Mucosa of rectum (tissue), 2 donors: ENCODE measurements around the gene SNX9.
"Not testable (repeated sequence)": the region's sequence is repeated elsewhere in the genome, so short reads cannot be mapped to it uniquely, and the experiment has no call there.

ENCODE experiments used
- H3K27ac ChIP-seq, 2 donors: one replicate each; pipeline ENCODE4 v1.7.0; 2013; ENCODE audit warnings: inconsistent platforms in 2 of 2, low read depth in 2 of 2, low read length in 2 of 2
- H3K27me3 ChIP-seq, 2 donors: one replicate each; pipeline ENCODE4 v1.7.0; 2013; ENCODE audit warnings: low read length in 2 of 2; ENCODE audit not compliant: control insufficient read depth in 2 of 2, insufficient read depth in 2 of 2
- H3K36me3 ChIP-seq, 2 donors: one replicate each; pipeline ENCODE4 v1.7.0; 2013; ENCODE audit warnings: low read length in 2 of 2; ENCODE audit not compliant: control insufficient read depth in 2 of 2, insufficient read depth in 2 of 2
- H3K4me1 ChIP-seq, 2 donors: one replicate each; pipeline ENCODE4 v1.7.0; 2013; ENCODE audit warnings: low read length in 2 of 2, mild to moderate bottlenecking in 1 of 2; ENCODE audit not compliant: control insufficient read depth in 2 of 2, insufficient read depth in 2 of 2
- H3K4me3 ChIP-seq, 2 donors: one replicate each; pipeline ENCODE4 v1.7.0; 2013; ENCODE audit warnings: low read length in 2 of 2
- H3K9ac ChIP-seq, 2 donors: one replicate each; pipeline ENCODE4 v1.7.0; 2013; ENCODE audit warnings: low read length in 2 of 2, low read depth in 1 of 2, mild to moderate bottlenecking in 1 of 2
- H3K9me3 ChIP-seq, 2 donors: one replicate each; pipeline ENCODE4 v1.7.0; 2013; ENCODE audit warnings: low read length in 2 of 2; ENCODE audit not compliant: control insufficient read depth in 2 of 2
- donor health status: healthy.
- donor health status: Normal muscosa, but diverticular disease.

SNX9 gene

DNA sequence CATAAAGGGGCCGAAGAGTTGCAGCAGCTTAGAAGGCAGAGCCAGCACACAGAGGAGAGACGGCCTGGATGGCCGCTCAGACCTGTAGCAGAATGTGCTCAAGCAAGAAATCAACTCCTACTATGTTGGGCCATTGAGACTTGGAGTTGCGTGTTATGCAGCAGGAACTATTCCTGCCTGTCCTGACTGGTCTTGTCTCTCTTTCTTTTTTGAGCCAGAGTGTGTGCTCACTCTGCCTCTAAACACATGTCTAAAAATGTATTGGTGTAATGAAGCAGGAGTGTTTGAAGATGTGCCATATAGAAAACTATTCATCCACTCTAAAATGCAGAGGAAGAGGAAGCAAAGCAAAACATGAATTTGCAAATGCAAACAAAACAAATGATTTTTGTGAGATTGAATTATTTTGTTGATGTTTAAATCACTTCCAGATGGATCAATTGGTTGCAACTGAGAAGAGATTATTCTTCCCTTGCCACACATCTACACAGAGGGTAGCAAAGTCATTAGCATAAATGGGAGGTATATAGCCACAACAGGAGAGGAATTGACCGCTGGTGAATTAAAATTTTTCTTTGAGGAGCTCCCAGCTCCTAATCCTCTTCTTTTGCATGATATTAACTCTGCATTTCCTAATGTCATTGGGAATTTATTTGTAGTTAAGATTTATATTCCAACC lies 138.2 kb downstream of the SNX9 start:
- Histone ChIP-seq H3K36me3 (no peaks in the 10 kb centered on the region), H3K4me3 (no peak overlapping the region), H3K4me1 (peaks cover 3 to 19% of the 10 kb centered on the region in 2 donors), H3K27me3 (no peaks in the 10 kb centered on the region), H3K9ac (no peak overlapping the region), H3K27ac (no peak overlapping the region), H3K9me3 (peaks cover 1 to 3% of the 10 kb centered on the region in 2 donors)

DNA sequence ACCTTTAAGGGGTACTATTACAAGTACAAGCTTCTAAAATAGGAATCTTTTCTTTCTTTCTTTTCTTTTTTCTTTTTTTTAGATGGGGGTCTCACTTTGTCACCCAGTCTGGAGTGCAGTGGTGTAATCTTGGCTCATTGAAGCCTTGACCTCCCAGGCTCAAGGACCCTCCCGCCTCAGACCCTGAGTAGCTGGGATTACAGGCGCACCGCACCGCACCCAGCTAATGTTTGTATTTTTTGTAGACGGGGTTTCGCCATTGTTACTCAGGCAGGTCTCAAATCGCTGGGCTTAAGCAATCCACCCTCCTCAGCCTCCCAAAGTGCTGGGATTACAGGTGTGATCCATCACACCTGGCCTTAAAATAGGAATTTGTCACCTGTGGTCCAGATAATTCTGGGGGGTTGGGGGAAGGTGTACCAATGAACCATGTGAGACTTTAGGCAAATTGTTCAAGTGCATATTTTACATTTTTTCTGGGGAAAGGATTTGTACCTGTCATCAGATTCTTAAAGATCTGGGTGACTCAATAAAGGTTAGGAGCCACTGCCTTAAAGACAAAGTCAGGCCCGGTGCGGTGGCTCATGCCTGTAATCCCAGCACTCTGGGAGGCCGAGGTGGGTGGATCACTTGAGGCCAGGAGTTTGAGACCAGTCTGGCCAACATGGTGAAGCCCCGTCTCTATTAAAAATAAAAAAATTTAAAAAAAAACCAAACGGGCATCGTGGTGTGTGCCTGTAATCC lies 139.0 kb downstream of the SNX9 start:
- Histone ChIP-seq H3K36me3 (no peaks in the 10 kb centered on the region), H3K27ac (no peak overlapping the region), H3K9ac (no peak overlapping the region), H3K9me3 (peaks cover 1 to 3% of the 10 kb centered on the region in 2 donors), H3K27me3 (no peaks in the 10 kb centered on the region), H3K4me1 (peaks cover 9 to 19% of the 10 kb centered on the region in 2 donors), H3K4me3 (no peak overlapping the region)

DNA sequence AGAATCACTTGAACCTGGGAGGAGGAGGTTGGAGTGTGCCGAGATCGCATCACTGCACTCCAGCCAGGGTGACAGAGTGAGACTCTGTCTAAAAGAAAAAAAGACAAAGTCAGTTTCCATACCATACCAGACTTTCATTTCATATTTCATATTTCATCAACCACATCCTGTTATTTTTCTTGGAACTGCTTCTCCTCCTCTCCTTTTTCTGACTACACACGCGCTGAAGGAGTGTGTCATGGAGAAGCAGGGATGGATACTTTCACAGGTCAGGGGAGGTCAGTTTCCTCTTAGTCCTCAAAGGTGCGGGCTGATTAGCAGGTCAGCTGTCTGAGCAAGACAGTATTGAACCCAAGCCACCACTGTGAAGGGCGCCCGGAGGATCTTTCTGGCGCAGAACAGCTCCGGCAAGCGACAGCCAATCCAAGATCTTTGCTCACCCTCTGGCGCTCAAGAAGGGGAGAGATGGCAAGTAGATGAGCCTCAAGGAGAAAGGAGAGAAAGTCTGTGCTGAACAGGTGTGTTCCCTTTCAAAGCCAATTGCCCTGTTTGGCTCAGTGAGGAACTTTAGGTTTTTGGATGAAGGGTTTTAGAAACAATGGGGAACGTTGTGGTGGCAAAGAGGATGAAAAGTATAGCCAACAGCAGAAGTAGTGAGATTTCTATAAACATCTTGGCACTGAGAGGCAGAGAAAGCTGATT lies 139.7 kb downstream of the SNX9 start:
- H3K9me3 ChIP-seq: peaks cover 1 to 3% of the 10 kb centered on the region in 2 donors
- H3K27ac ChIP-seq: no peak overlapping the region
- H3K9ac ChIP-seq: no peak overlapping the region
- no peak overlapping the region for H3K4me3 ChIP-seq
- H3K27me3 ChIP-seq: no peaks in the 10 kb centered on the region
- peaks cover 16 to 25% of the 10 kb centered on the region in 2 donors for H3K4me1 ChIP-seq
- no peaks in the 10 kb centered on the region for H3K36me3 ChIP-seq

GRCh38 chr6:157964100-157964499 lies 141.1 kb downstream of the SNX9 start:
- Histone ChIP-seq H3K9me3 (peaks cover 1 to 3% of the 10 kb centered on the region in 2 donors), H3K27me3 (no peaks in the 10 kb centered on the region), H3K27ac (peak overlapping the region; percentile 16 to 37), H3K9ac (no peak overlapping the region), H3K36me3 (no peaks in the 10 kb centered on the region), H3K4me1 (peaks cover 19 to 30% of the 10 kb centered on the region in 2 donors), H3K4me3 (no peak overlapping the region)

DNA sequence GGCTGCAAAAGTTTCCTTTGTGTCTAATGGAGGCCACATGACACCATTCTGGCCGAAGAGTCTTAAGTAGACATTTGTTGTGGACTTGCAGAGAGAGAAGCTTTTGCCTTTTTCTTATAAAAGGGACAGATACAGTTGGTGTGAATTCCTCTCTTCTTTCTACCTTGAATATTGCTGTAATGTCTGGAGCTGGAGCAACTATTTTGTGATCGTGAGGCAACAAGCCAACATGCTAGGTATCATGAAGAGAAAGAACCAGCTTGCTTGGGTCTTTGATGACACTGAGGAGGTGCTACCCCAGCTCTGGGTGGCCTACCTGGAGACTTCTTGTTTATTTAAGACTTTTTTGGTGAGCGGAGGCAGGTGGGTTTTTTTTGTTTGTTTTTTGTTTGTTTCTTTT lies 142.3 kb downstream of the SNX9 start:
- no peaks in the 10 kb centered on the region for H3K27me3 ChIP-seq
- H3K9ac ChIP-seq: no peak overlapping the region
- H3K27ac ChIP-seq: peak overlapping the region; percentile 96
- no peaks in the 10 kb centered on the region for H3K9me3 ChIP-seq
- H3K4me1 ChIP-seq: peaks cover 19 to 33% of the 10 kb centered on the region in 2 donors
- no peak overlapping the region for H3K4me3 ChIP-seq
- no peaks in the 10 kb centered on the region for H3K36me3 ChIP-seq

DNA sequence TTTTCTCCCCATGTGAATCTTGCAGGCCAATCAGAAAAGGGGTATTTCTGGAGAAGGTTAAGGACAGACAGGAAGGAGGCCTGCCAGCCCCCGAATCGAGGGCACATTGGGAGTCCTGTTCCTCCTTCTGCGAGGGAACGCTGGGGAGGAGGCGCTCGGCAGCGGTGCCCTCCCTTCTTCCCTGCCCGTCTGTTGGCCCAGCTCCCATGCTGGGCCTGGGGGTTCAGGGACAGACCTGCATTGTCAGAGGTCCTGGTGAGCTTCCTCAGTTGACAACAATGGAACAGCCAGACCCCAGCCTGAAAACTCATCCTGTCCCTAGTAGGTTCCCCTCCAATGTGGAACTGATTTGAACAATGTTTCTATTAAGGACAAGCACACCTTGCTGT lies 143.5 kb downstream of the SNX9 start:
- Histone ChIP-seq H3K4me1 (peaks cover 19 to 33% of the 10 kb centered on the region in 2 donors), H3K9ac (peak overlapping the region; percentile 52 to 59), H3K4me3 (peak overlapping the region in 1 of 2 donors; percentile 33), H3K27me3 (no peaks in the 10 kb centered on the region), H3K9me3 (no peaks in the 10 kb centered on the region), H3K27ac (peak overlapping the region; percentile 96), H3K36me3 (no peaks in the 10 kb centered on the region)

GRCh38 chr6:157967020-157967419 lies 144.0 kb downstream of the SNX9 start:
- no peaks in the 10 kb centered on the region for H3K27me3 ChIP-seq
- H3K9ac ChIP-seq: peak overlapping the region; percentile 52 to 59
- H3K9me3 ChIP-seq: no peaks in the 10 kb centered on the region
- peak overlapping the region in 1 of 2 donors; percentile 33 for H3K4me3 ChIP-seq
- H3K27ac ChIP-seq: peak overlapping the region; percentile 96
- peaks cover 19 to 33% of the 10 kb centered on the region in 2 donors for H3K4me1 ChIP-seq
- no peaks in the 10 kb centered on the region for H3K36me3 ChIP-seq

DNA sequence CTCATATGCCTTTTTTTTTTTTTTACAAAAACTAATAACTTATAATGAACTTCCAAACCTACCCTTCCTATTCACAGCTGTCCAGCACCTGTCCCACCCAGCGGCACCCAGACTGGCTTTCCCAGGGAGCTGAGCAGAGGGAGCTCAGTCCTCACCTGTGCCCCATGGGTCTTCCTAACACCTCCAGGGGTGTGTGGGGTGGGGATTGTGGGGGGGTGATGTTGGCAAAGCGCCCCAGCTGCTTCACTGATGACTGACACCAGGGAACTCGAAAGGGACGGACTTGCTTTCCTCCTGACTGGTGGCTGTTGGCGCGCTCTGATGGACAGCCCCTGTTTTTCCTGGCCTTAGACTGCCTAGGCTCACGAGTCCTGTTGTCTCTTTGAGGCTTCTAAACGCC lies 144.4 kb downstream of the SNX9 start:
- no peaks in the 10 kb centered on the region for H3K9me3 ChIP-seq
- peak overlapping the region; percentile 96 for H3K27ac ChIP-seq
- peaks cover 19 to 33% of the 10 kb centered on the region in 2 donors for H3K4me1 ChIP-seq
- peak overlapping the region; percentile 27 to 59 for H3K9ac ChIP-seq
- H3K36me3 ChIP-seq: no peaks in the 10 kb centered on the region
- no peaks in the 10 kb centered on the region for H3K27me3 ChIP-seq
- H3K4me3 ChIP-seq: no peak overlapping the region

GRCh38 chr6:157972177-157972576 lies 149.1 kb downstream of the SNX9 start:
- not testable (repeated sequence) for H3K9me3 ChIP-seq

GRCh38 chr6:157974341-157974894 lies 151.4 kb downstream of the SNX9 start:
- H3K9ac ChIP-seq: no peak overlapping the region
- H3K4me3 ChIP-seq: no peak overlapping the region
- H3K27me3 ChIP-seq: no peaks in the 10 kb centered on the region
- H3K9me3 ChIP-seq: no peaks in the 10 kb centered on the region
- no peaks in the 10 kb centered on the region for H3K4me1 ChIP-seq
- no peaks in the 10 kb centered on the region for H3K36me3 ChIP-seq
- H3K27ac ChIP-seq: no peak overlapping the region

More at GRCh38 chr6:157972177-157972576, 149.1 kb downstream of the SNX9 start:
- H3K4me3 ChIP-seq, H3K9ac ChIP-seq, H3K27ac ChIP-seq, H3K27me3 ChIP-seq, H3K36me3 ChIP-seq: not testable (repeated sequence)
- peaks cover 8 to 12% of the 10 kb centered on the region in 2 donors for H3K4me1 ChIP-seq
